ENCODE measurements around the gene ART1. TPM values are rescaled to one million over a fixed set of nuclear protein-coding genes. Genes with fewer than 3 reads are reported as not detected.

ART1 gene
- total and polyA plus RNA-seq, 2 donors (not counting 3 experiments of a cell fraction or from before 2014, with no cell fraction given), result not detected

GRCh38 chr11:3684819-3685172, 39.9 kb downstream of the ART1 start:
- Histone ChIP-seq H3K9me3 (replicated peaks; ENCODE audit: control insufficient read depth, insufficient read depth, low read length) (no peaks in the 10 kb centered on the region), H3K4me3 (replicated peaks in 1 of 3; ENCODE audit: insufficient read depth in 1 of 3, low read depth in 1 of 3, low read length in 3 of 3) (no peak overlapping the region), H2AFZ (ENCODE audit: low read depth, low read length) (no peak overlapping the region), H3K4me1 (ENCODE audit: control insufficient read depth, extremely low read depth, insufficient read depth, low read length) (no peaks in the 10 kb centered on the region), H3K4me2 (ENCODE audit: insufficient read depth, low read length) (no peak overlapping the region), H3K27ac (ENCODE audit: insufficient read depth, low read depth, low read length) (no peak overlapping the region), H3K9ac (replicated peaks; ENCODE audit: extremely low read depth, insufficient read depth, low read length) (no peak overlapping the region), H3K9me1 (replicated peaks; ENCODE audit: control insufficient read depth, extremely low read depth, insufficient read depth, low read length) (no peaks in the 10 kb centered on the region), H3K27me3 (ENCODE audit: control insufficient read depth in 2 of 2, insufficient read depth in 2 of 2, low read length in 2 of 2) (no peaks in the 10 kb centered on the region), H3K79me2 (ENCODE audit: control insufficient read depth, insufficient read depth, low read length) (no peaks in the 10 kb centered on the region), H3K36me3 (ENCODE audit: control insufficient read depth in 2 of 2, extremely low read depth in 1 of 2, insufficient read depth in 2 of 2, low read length in 2 of 2) (peaks cover 28% of the 10 kb centered on the region in 2 experiments), H4K20me1 (replicated peaks; ENCODE audit: control insufficient read depth, extremely low read depth, insufficient read depth, low read length) (no peaks in the 10 kb centered on the region)
- CTCF ChIA-PET, result interaction anchor here (0.6 kb wide), 2 partner anchors 107 to 372 kb away, joined by 4 read pairs; no protein-coding TSS in a partner anchor
- dilution Hi-C loops (cut with MboI; ENCODE audit: extremely low pct_ligation_motif_present, low sequenced_read_pairs) (no loop called here), intact Hi-C loops (cut with micrococcal nuclease) (no loop called here)
- DNase-seq (ENCODE audit: low read depth, low spot score), result no peak
- no TSS peak for BruUV-seq (replicated peaks)
- POLR2A ChIA-PET, result interaction anchor here (0.6 kb wide), 1 partner anchor 152 kb away, joined by 10 read pairs; no protein-coding TSS in a partner anchor
- TF ChIP-seq, protein P1, sequence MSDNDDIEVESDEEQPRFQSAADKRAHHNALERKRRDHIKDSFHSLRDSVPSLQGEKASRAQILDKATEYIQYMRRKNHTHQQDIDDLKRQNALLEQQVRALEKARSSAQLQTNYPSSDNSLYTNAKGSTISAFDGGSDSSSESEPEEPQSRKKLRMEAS (IDR thresholded peaks at IDR 0.05; ENCODE audit: insufficient read depth, insufficient read length), result no peak
- no peak for TF ChIP-seq EZH2 (IDR thresholded peaks at IDR 0.05; ENCODE audit: borderline replicate concordance, low read depth, low read length, severe bottlenecking)
- TF ChIP-seq JUN (IDR thresholded peaks at IDR 0.05; ENCODE audit: borderline replicate concordance, insufficient read depth, insufficient read length, low read depth), result no peak
- TF ChIP-seq GATA2 (IDR thresholded peaks at IDR 0.05; ENCODE audit: insufficient read depth, insufficient read length, low read depth, low read length), result no peak
- no peak for TF ChIP-seq POLR2AphosphoS5 (IDR thresholded peaks at IDR 0.05; ENCODE audit: insufficient read depth, low read depth, low read length)
- TF ChIP-seq FOS (IDR thresholded peaks at IDR 0.05; ENCODE audit: borderline replicate concordance, insufficient read depth, low read length), result no peak
- TF ChIP-seq, protein P2, sequence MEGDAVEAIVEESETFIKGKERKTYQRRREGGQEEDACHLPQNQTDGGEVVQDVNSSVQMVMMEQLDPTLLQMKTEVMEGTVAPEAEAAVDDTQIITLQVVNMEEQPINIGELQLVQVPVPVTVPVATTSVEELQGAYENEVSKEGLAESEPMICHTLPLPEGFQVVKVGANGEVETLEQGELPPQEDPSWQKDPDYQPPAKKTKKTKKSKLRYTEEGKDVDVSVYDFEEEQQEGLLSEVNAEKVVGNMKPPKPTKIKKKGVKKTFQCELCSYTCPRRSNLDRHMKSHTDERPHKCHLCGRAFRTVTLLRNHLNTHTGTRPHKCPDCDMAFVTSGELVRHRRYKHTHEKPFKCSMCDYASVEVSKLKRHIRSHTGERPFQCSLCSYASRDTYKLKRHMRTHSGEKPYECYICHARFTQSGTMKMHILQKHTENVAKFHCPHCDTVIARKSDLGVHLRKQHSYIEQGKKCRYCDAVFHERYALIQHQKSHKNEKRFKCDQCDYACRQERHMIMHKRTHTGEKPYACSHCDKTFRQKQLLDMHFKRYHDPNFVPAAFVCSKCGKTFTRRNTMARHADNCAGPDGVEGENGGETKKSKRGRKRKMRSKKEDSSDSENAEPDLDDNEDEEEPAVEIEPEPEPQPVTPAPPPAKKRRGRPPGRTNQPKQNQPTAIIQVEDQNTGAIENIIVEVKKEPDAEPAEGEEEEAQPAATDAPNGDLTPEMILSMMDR (IDR thresholded peaks at IDR 0.05; ENCODE audit: extremely low read depth in 1 of 2, insufficient read depth in 1 of 2, low read depth in 1 of 2, low read length in 2 of 2), result no peak
- no peak for TF ChIP-seq MYC (IDR thresholded peaks at IDR 0.05; ENCODE audit: low read depth, low read length)
- FAIRE-seq, result no peak

Data from endothelial cell of umbilical vein (primary cell).